PC-9 (cell line): ENCODE results near the gene MICAL2. TPM values are rescaled to one million over a fixed set of nuclear protein-coding genes. Genes with fewer than 3 reads are reported as not detected.
A peak's percentile ranks its signal among the peaks of the same experiment; 100 is the strongest.

Experiments
- BruUV-seq: library from RNA; stranded (reverse); fragments of 400-500 nt; replicated peaks from 2 replicates; lab custom pipeline; 2021; lab: Mats Ljungman, UMichigan
- CTCF ChIA-PET: fragments of 300-600 bp; sonication (Branson Sonifier 250); formaldehyde crosslinking; loops from one replicate; lab custom pipeline; 2022; ENCODE audit warnings: antibody characterized with exemption; lab: Charles Lee
- POLR2A ChIA-PET: fragments of 300-600 bp; sonication (Branson Sonifier 250); formaldehyde crosslinking; loops from one replicate; lab custom pipeline; 2022; ENCODE audit warnings: antibody characterized with exemption; ENCODE audit not compliant: unreplicated experiment; lab: Charles Lee
- DNase-seq, 2 experiments: peaks; one replicate each; pipeline versions ENCODE4 v3.0.0 to v3.0.0-alpha.2; 2015 to 2022; ENCODE audit warnings: mixed read lengths in 1 of 2
- H2AFZ ChIP-seq: fragments of 200-600 bp; sonication (generic); 2 replicates; pipeline ENCODE4 v1.8.1; 2017; ENCODE audit warnings: antibody characterized with exemption
- H3F3A ChIP-seq: fragments of 200-600 bp; sonication (generic); 2 replicates; pipeline ENCODE4 v1.8.1; 2017; ENCODE audit warnings: antibody characterized with exemption, mild to moderate bottlenecking, low read depth; ENCODE audit not compliant: insufficient read depth
- H3K27ac ChIP-seq: fragments of 200-600 bp; sonication (generic); 2 replicates; pipeline ENCODE4 v1.6.1; 2016; ENCODE audit warnings: mixed run types
- H3K27me3 ChIP-seq: fragments of 200-600 bp; sonication (generic); 2 replicates; pipeline ENCODE4 v1.6.1; 2016; ENCODE audit warnings: low read depth, mixed run types; ENCODE audit not compliant: insufficient read depth
- H3K36me3 ChIP-seq: fragments of 200-600 bp; sonication (generic); 2 replicates; pipeline ENCODE4 v1.6.1; 2016; ENCODE audit warnings: low read depth, mixed run types
- H3K4me1 ChIP-seq: fragments of 200-600 bp; sonication (generic); replicated peaks from 2 replicates; pipeline ENCODE4 v1.6.1; 2016; ENCODE audit warnings: mixed run types; ENCODE audit not compliant: insufficient read depth
- H3K4me2 ChIP-seq: fragments of 200-600 bp; sonication (generic); 2 replicates; pipeline ENCODE4 v1.6.1; 2017; ENCODE audit warnings: mixed run types
- H3K4me3 ChIP-seq: fragments of 200-600 bp; sonication (generic); 2 replicates; pipeline ENCODE4 v1.6.1; 2016; ENCODE audit warnings: mixed run types
- H3K79me2 ChIP-seq: fragments of 200-600 bp; sonication (generic); 2 replicates; pipeline ENCODE4 v1.6.1; 2017; ENCODE audit warnings: low read depth, mixed run types
- H3K9me2 ChIP-seq: fragments of 200-600 bp; sonication (generic); 2 replicates; pipeline ENCODE4 v1.8.1; 2017; ENCODE audit warnings: mild to moderate bottlenecking; ENCODE audit not compliant: insufficient read depth
- H3K9me3 ChIP-seq: fragments of 200-600 bp; sonication (generic); 2 replicates; pipeline ENCODE4 v1.8.1; 2016; ENCODE audit warnings: low read depth; ENCODE audit not compliant: insufficient read depth
- H4K20me1 ChIP-seq: fragments of 200-600 bp; sonication (generic); 2 replicates; pipeline ENCODE4 v1.8.1; 2017; ENCODE audit not compliant: insufficient read depth
- EZH2 ChIP-seq: fragments of 200-600 bp; sonication (generic); IDR thresholded peaks from 2 replicates; pipeline ENCODE4 v1.8.0; 2017; ENCODE audit warnings: antibody characterized with exemption, low read depth
- intact Hi-C: fragments of 100-400 bp; cut with micrococcal nuclease; formaldehyde crosslinking; loops from one replicate; pipeline ENCODE4 v1.10.0; 2022; ENCODE audit not compliant: unreplicated experiment
- total RNA-seq: library from RNA; stranded (reverse); gene quantifications from 2 replicates; pipeline ENCODE4 v1.2.3, GENCODE V29; 2021
- TF ChIP-seq, protein P1 (sequence below): fragments of 200-600 bp; sonication (generic); conservative IDR thresholded peaks from 2 replicates; pipeline ENCODE4 v1.6.1; 2017; ENCODE audit warnings: mixed run types, antibody characterized with exemption, mild to moderate bottlenecking, moderate library complexity

The MICAL2 gene
- total RNA-seq, 1 experiment from 2014 or later: 32.4 TPM

DNA sequence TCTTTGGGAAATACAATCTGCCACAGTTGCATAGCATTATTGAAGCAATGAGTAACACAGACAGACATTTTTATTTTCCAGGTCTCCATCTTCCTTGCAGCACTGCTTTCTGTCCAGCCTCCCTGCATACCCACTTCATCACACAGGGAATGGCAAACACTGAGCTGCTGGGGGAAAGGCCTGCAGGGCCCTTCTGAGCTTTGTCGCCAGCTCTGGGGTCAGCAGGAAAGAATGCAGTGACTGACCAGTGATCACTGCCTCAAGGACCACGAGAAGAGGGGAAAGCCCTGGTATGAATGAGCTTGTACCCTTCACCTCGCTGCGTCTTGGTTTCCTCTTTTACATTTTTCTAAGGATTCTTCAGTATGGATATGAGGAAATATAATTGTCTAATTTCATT lies 21.3 kb upstream of the MICAL2 start:
- H3K79me2 ChIP-seq: peaks cover 5% of the 10 kb centered on the region; the same call in 1 of the 2 replicates
- H3K4me3 ChIP-seq: no peak overlapping the region
- H3F3A ChIP-seq: peaks cover 78% of the 10 kb centered on the region
- POLR2A ChIA-PET: no interaction called here
- CTCF ChIA-PET: interaction anchor here (1.2 kb wide), 1 partner anchor 22 kb away, joined by 3 read pairs; no protein-coding TSS in a partner anchor
- H4K20me1 ChIP-seq: no peaks in the 10 kb centered on the region
- H3K4me2 ChIP-seq: peak overlapping the region; percentile 81
- H2AFZ ChIP-seq: no peak overlapping the region
- peak overlapping the region; percentile 100 for H3K27ac ChIP-seq
- DNase-seq: no peak
- H3K36me3 ChIP-seq: no peaks in the 10 kb centered on the region
- intact Hi-C loops: loop anchor here (5.0 to 10.0 kb wide), 3 partner anchors 158 to 1424 kb away; no protein-coding TSS in a partner anchor
- no peaks in the 10 kb centered on the region for H3K9me3 ChIP-seq
- H3K9me2 ChIP-seq: no peaks in the 10 kb centered on the region
- no TSS peak for BruUV-seq
- no peaks in the 10 kb centered on the region for H3K27me3 ChIP-seq
- H3K4me1 ChIP-seq: peaks cover 86% of the 10 kb centered on the region
- no peak for TF ChIP-seq EZH2
- TF ChIP-seq, protein P1, sequence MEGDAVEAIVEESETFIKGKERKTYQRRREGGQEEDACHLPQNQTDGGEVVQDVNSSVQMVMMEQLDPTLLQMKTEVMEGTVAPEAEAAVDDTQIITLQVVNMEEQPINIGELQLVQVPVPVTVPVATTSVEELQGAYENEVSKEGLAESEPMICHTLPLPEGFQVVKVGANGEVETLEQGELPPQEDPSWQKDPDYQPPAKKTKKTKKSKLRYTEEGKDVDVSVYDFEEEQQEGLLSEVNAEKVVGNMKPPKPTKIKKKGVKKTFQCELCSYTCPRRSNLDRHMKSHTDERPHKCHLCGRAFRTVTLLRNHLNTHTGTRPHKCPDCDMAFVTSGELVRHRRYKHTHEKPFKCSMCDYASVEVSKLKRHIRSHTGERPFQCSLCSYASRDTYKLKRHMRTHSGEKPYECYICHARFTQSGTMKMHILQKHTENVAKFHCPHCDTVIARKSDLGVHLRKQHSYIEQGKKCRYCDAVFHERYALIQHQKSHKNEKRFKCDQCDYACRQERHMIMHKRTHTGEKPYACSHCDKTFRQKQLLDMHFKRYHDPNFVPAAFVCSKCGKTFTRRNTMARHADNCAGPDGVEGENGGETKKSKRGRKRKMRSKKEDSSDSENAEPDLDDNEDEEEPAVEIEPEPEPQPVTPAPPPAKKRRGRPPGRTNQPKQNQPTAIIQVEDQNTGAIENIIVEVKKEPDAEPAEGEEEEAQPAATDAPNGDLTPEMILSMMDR: no peak

DNA sequence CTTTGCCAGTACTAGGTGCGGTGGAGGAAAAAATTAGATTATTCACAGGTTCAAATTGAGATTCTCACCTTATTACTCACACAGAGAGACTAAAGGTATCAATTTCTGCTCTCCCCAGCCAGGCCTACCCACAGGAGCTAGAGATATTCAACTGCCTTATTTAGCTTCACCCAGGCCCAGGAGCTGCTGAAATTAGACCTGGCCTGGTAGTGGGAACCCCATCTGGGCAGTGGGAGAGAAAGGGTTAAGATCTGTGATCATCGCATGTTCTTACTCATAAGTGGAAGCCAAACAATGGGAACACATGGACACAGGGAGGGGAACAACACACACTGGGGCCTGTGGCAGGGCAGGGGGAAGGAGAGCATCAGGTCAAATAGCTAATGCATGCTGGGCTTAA lies 20.9 kb upstream of the MICAL2 start:
- ChIA-PET POLR2A (interaction anchor here (0.6 to 0.9 kb wide), 2 partner anchors 37 to 591 kb away, joined by 3 read pairs; no protein-coding TSS in a partner anchor), CTCF (interaction anchor here (0.5 to 1.2 kb wide), 2 partner anchors 9 to 23 kb away, joined by 3 to 5 read pairs; no protein-coding TSS in a partner anchor)
- peaks cover 83% of the 10 kb centered on the region for H3K4me1 ChIP-seq
- H3K27me3 ChIP-seq: no peaks in the 10 kb centered on the region
- DNase-seq: no peak
- H3K9me3 ChIP-seq: no peaks in the 10 kb centered on the region
- no peak overlapping the region for H2AFZ ChIP-seq
- peaks cover 5% of the 10 kb centered on the region; the same call in 1 of the 2 replicates for H3K79me2 ChIP-seq
- H3K27ac ChIP-seq: peak overlapping the region; percentile 100
- H3F3A ChIP-seq: peaks cover 74% of the 10 kb centered on the region
- H3K9me2 ChIP-seq: no peaks in the 10 kb centered on the region
- BruUV-seq: no TSS peak
- TF ChIP-seq, protein P1: no peak
- TF ChIP-seq EZH2: no peak
- H3K36me3 ChIP-seq: no peaks in the 10 kb centered on the region
- peak overlapping the region; percentile 81 for H3K4me2 ChIP-seq
- intact Hi-C loops: loop anchor here (5.0 to 10.0 kb wide), 3 partner anchors 158 to 1425 kb away; no protein-coding TSS in a partner anchor
- no peak overlapping the region for H3K4me3 ChIP-seq
- no peaks in the 10 kb centered on the region for H4K20me1 ChIP-seq

DNA sequence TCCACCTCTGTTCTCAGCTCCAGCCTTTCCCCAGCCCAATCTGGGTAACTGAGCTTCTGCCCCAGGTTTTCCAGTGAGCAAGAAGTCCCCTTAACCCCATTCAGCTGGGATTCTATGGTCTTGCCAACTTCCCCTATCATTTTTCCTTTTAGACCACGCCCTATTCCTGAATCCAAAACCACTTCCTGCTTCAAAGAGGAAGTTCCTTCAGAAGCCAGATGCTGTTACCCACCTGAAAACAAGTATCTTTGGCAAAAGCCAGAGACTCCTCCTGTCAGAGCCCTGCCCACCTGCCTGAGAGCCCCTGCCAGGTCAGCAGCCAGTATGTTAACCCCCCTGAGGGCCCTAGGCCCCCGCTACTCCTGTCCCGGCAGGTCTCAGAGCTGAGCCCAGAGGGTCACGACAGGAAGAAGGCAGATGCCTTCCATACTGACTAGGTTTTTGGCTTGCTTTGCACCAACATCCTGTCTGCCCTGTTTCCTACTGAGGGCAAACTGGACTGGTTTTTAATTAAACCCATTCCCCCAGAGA lies 20.3 kb upstream of the MICAL2 start:
- POLR2A ChIA-PET: interaction anchor here (0.6 to 0.9 kb wide), 3 partner anchors 20 to 590 kb away, joined by 3 to 6 read pairs (median 3); partner anchors contain the start of gene MICAL2
- TSS peak; percentile 29 for BruUV-seq

More for the DNA sequence above, 20.3 kb upstream of the MICAL2 start:
- Histone ChIP-seq H3K36me3 (no peaks in the 10 kb centered on the region), H3K9me2 (no peaks in the 10 kb centered on the region), H3K4me3 (peak overlapping the region; percentile 38; the same call in 1 of the 2 replicates), H3F3A (peaks cover 67% of the 10 kb centered on the region), H3K4me1 (peaks cover 77% of the 10 kb centered on the region), H3K9me3 (no peaks in the 10 kb centered on the region), H3K79me2 (peaks cover 5% of the 10 kb centered on the region; the same call in 1 of the 2 replicates), H3K27me3 (no peaks in the 10 kb centered on the region), H3K27ac (peak overlapping the region; percentile 100), H2AFZ (no peak overlapping the region), H3K4me2 (peak overlapping the region; percentile 81), H4K20me1 (no peaks in the 10 kb centered on the region)
- peak; percentile 50 to 89 for DNase-seq
- no peak for TF ChIP-seq EZH2
- TF ChIP-seq, protein P1: no peak
- CTCF ChIA-PET: interaction anchor here (0.5 to 1.2 kb wide), 3 partner anchors 10 to 24 kb away, joined by 3 to 5 read pairs (median 5); no protein-coding TSS in a partner anchor
- intact Hi-C loops: loop anchor here (5.0 kb wide), 2 partner anchors 43 to 132 kb away; no protein-coding TSS in a partner anchor
